GM18511 (cell line): ENCODE measurements around the gene ERI3.

Experiments used
- ATAC-seq: cut with Tn5 transposase; IDR thresholded peaks from one replicate; pipeline ENCODE4 v1.9.1; 2021; ENCODE audit warnings: mild to moderate bottlenecking, moderate library complexity; ENCODE audit not compliant: unreplicated experiment

The ERI3 gene

GRCh38 chr1:44318097-44319088, 36.7 kb downstream of the ERI3 start:
- ATAC-seq = no peak

GRCh38 chr1:44316231-44316759, 38.8 kb downstream of the ERI3 start:
- ATAC-seq = no peak

- ATAC-seq = no peak
These were observed 39.5 kb downstream of the ERI3 start for GRCh38 chr1:44315521-44315920.

GRCh38 chr1:44314452-44314851, 40.6 kb downstream of the ERI3 start:
- no peak for ATAC-seq

GRCh38 chr1:44313265-44313918, 41.7 kb downstream of the ERI3 start:
- no peak for ATAC-seq

- ATAC-seq = no peak
These were observed 42.5 kb downstream of the ERI3 start for GRCh38 chr1:44312399-44313196.

- no peak for ATAC-seq
These were observed 45.1 kb downstream of the ERI3 start for GRCh38 chr1:44310006-44310405.

GRCh38 chr1:44305962-44306422, 49.1 kb downstream of the ERI3 start:
- no peak for ATAC-seq

- no peak for ATAC-seq
These were observed 51.5 kb downstream of the ERI3 start for GRCh38 chr1:44303532-44303931.

- ATAC-seq = no peak
These were observed 52.5 kb downstream of the ERI3 start for GRCh38 chr1:44302541-44302940.

GRCh38 chr1:44301442-44301841, 53.6 kb downstream of the ERI3 start:
- ATAC-seq = no peak

GRCh38 chr1:44300852-44301251, 54.2 kb downstream of the ERI3 start:
- ATAC-seq = no peak

GRCh38 chr1:44297695-44298400, 57.2 kb downstream of the ERI3 start:
- ATAC-seq = no peak

GRCh38 chr1:44296806-44297205, 58.3 kb downstream of the ERI3 start:
- no peak for ATAC-seq

GRCh38 chr1:44296086-44296485, 59.0 kb downstream of the ERI3 start:
- ATAC-seq = no peak

- ATAC-seq = no peak
These were observed 60.5 kb downstream of the ERI3 start for GRCh38 chr1:44294588-44295007.

- no peak for ATAC-seq
These were observed 61.2 kb downstream of the ERI3 start for GRCh38 chr1:44293761-44294315.

GRCh38 chr1:44292651-44293050, 62.4 kb downstream of the ERI3 start:
- ATAC-seq = no peak

- no peak for ATAC-seq
These were observed 64.6 kb downstream of the ERI3 start for GRCh38 chr1:44290250-44291094.
